OCI-M2 (cell line): ENCODE measurements around the gene ASAP2.

Source experiments
- DNase-seq: peaks from one replicate; lab custom pipeline; 2025; ENCODE audit not compliant: unreplicated experiment; lab: John Stamatoyannopoulos, UW

Gene ASAP2

GRCh38 chr2:9315280-9315847 lies 108.8 kb downstream of the ASAP2 start:
- no peak for DNase-seq

DNA sequence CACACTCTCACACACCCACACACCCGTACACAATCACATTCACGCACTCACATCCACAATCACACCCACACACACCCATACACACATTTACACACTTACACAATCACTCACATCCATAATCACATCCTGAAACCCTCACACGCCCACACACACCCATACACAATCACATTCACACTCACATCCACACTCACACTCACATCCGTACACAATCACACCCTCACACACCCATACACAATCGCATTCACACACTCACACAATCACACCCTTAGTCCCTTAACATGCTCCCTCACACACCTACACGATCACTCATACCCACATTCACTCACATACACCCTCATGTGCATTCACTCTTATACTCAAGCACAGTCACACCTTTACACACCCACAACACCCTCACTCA lies 110.9 kb downstream of the ASAP2 start:
- DNase-seq, result no peak

DNA sequence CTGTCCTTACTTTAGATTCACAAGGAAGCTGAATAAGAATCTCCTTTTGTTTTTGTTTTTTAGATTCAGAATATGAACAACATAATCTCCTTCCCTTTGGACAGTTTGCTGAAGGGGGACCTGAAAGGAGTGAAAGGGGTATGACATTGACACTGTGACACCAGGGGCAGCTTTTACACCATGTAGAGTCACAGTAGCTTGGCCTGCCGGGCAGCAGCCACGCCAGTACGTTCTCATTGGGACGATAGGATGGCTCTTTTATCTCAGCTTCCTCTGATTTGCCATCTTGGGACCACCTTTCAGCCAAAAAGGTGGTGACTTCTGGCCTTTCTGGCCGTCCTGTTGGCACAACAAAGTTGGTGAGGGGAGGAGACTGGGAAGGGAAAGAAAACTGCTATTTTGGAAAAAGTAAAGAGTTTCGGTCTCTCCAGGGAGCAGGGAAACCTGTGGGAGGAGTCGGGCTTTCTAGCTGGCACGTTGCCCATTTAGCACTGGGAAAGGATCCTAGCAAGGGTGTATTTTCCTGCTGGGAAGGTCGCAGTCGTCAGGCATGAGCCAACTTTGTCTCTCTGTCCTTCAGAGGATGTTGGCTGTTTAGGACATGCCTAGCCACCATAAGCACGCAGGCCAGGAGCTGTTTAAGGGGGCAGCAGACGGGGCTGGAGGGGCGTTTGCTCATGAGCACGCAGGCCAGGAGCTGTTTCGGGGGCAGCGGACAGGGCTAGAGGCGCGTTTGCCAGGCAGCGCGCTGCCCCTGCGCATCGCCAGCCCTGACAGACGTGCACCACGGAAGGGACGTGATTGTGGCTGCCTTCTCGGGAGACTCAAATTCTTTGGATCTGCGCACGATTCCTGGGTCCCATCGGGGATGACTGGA lies 112.1 kb downstream of the ASAP2 start:
- no peak for DNase-seq

GRCh38 chr2:9319338-9319715 lies 112.7 kb downstream of the ASAP2 start:
- DNase-seq, result no peak

GRCh38 chr2:9322576-9322975 lies 116.0 kb downstream of the ASAP2 start:
- DNase-seq, result no peak

GRCh38 chr2:9325428-9325827 lies 118.8 kb downstream of the ASAP2 start:
- no peak for DNase-seq

- no peak for DNase-seq
Observed at GRCh38 chr2:9326975-9327374, 120.4 kb downstream of the ASAP2 start.

- DNase-seq, result no peak
Observed at GRCh38 chr2:9327873-9328352, 121.3 kb downstream of the ASAP2 start.

DNA sequence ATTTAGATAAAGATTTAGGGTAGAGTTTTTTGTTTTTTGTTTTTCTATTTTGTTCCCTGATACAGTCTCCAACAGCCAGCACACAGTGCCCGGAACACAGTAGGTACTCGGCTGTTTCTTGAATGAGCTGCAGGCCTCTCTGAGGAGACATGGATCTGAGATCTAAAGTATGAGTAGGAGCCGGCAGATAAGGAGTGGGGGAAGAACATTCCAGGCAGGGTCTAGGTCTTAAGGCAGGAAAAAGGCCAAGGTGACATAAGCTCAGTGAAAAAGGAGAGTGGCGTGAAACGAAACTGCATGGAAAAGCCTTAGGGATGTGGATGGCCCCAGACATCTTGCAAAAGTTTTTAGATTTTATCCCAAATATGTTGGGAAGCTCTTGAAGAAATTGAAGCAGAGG lies 122.3 kb downstream of the ASAP2 start:
- DNase-seq, result no peak

GRCh38 chr2:9329497-9329896 lies 122.9 kb downstream of the ASAP2 start:
- DNase-seq, result no peak

DNA sequence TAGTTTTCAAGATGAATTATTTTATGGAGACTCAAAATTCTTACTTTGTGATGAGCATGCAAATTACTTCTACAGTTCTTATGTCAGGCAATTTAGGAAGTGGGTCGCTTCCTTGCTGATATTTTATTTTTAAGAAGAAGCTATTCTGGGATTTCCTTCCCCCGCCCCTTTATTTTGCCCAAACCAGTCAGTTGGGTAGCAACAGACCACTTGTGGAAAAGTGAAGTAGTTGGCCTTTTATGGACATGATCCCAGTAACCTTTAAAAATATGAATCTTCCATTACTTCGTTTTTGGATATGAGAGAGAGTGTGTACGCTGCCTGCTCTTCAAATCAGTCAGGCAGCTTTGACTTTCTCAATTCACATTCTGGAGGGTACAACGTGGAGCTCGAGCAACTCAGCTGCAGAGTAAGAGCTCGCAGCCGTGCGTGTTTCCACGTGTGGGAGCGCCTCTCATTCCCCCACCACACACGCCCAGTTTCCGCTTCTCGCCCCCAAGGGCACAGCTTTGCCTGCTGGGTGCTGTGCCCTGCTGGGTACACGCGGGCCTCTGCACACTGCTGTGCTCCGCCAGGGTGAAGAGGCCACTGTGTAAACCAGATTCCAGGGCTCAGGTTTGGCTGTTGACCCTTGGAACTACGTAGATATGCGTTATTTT lies 124.1 kb downstream of the ASAP2 start:
- no peak for DNase-seq

DNA sequence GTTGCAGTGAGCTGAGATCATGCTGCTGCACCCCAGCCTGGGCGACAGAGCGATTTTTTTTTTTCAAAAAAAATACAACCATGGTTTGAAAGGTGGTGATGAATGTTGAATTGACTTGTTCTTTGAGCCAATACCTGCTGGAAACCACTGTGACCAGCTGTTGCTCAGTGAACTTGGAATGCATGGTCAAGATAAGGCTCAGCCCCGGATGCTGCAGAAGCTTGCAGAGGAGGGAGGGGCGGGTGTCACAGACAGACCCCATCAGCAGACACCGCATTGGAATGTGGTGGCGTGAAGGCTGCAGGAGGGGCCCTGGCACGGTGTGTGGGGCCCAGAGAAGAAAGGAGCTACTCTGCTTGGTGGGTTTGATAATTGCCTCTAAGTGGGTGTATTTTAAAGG lies 125.1 kb downstream of the ASAP2 start:
- DNase-seq, result no peak

DNA sequence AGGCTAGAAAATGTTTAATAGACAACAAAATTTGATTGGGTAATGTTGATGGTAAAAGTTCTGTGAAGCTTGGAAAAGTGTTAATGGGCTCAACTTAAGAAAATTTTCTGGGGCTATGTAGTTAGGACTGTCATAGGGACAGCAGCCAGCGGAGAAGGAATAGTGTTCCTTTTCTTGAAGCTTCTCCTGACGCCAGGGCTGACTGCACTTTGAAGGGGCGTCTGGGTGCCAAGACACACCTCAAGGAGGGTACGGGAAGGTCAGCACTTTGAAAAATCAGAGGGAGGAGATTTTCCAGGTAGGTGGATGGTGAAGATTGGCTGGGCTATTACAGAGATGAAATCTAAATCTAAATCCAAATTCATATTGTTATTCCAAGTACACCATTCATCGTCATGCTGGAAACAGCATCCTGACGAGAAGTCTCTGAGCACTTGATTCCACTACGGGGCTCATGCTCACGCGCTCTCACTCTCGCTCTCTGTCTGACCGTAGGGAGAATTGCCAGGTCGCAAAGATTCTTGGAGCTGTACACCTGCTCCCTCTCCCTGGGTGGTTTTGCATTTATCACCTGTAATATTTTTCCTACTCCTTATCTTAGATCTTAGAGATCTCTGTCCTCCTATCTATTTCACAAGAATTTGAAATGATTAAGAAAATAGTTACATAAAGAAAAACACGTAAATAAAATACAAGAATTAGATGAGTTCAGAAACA lies 125.7 kb downstream of the ASAP2 start:
- no peak for DNase-seq

- DNase-seq, result no peak
Observed at GRCh38 chr2:9332853-9333245, 126.2 kb downstream of the ASAP2 start.

- no peak for DNase-seq
Observed at GRCh38 chr2:9333591-9334171, 127.1 kb downstream of the ASAP2 start.

DNA sequence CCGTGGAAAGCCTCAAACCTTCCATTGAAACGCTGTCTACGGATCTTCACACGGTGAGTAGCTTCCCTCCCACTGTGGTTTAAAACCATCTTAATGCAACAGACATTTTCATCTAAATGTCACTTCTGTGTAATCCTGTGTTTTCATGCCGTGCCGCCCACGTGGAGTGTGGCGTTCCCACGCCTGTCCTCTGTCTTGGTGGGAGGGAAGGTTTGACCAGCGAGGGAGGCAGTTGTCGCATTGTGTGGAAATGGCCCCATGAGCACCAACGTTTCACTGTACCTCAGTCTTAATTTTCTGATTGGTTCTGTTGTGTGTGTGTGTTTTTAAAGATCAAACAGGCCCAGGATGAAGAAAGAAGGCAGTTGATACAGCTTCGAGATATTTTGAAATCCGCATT lies 128.1 kb downstream of the ASAP2 start:
- no peak for DNase-seq

GRCh38 chr2:9335322-9335832 lies 128.8 kb downstream of the ASAP2 start:
- no peak for DNase-seq

DNA sequence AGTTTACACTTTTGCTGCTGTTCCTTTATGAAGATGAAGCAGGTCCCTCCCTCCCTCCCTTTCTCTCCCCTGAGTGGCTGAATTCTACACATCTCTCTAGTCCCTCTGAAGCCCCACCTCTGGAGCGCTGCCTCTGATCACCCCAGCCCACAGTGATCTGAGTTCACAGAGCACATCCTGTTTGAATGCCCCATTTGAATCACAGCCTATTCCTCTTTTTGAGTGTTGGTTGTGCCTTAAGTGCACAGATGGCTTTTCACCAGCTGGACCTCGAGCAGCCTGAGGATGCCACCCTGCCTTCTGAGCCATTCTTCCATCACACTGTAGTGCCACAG lies 129.6 kb downstream of the ASAP2 start:
- no peak for DNase-seq

DNA sequence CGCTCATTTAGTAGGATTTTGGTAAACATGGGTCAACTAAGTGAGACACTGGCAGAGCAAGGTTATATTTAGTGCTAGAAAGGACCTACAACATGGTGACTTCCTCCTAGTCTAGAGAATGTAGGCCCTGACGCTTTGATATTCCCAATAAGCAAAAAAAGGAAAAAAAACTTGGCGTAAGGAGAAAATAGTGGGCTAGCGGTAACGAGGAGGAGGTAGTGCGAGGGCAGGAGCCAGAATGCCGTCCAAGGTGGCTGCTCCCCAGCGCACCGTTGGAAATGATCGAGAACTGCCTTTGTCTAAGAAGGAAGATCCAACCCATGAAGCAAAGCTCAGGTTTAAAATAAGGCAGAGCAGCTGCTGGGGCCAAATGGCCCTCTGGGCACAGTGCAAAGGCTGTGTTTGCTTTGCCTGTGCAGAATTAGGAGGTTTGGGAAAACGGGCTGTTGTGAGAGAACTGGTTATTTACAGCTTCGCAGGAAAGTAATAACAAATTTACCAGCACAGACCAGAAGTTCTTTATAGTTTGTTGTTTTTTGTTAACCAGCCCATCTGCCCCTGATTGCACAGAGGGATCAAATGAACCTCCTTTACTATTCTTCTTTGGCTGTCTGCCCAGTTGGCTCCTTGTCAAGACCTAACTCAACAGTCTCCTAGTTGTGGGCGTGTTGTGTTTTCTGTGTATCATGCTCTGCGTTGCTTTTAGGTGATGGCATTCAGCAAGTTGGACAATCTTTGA lies 130.1 kb downstream of the ASAP2 start:
- no peak for DNase-seq

- DNase-seq, result no peak
Observed at GRCh38 chr2:9337901-9338300, 131.3 kb downstream of the ASAP2 start.
